Activated naive CD4-positive, alpha-beta T cell treated with anti-CD3 and anti-CD28 coated beads, Interleukin-2, amount 10 ng/mL, durations not matched to agents 7 days and 5 days (primary cell): Measurements from ENCODE around the gene IL10RB.

ENCODE experiments used
- CTCF ChIA-PET: fragments of 350-600 bp; sonication (Branson Sonifier 250); formaldehyde crosslinking; loops from one replicate; lab custom pipeline; 2021; ENCODE audit warnings: antibody characterized with exemption; lab: Charles Lee
- DNase-seq: peaks from one replicate; pipeline ENCODE4 v3.0.0-alpha.2; 2020
- H3K27ac Mint-ChIP-seq: one replicate; pipeline ENCODE4 v1.8.0; 2021; ENCODE audit warnings: mild to moderate bottlenecking, moderate library complexity, mixed read lengths
- H3K27me3 Mint-ChIP-seq: one replicate; pipeline ENCODE4 v1.8.0; 2021; ENCODE audit warnings: mild to moderate bottlenecking, mixed read lengths
- H3K36me3 Mint-ChIP-seq: one replicate; pipeline ENCODE4 v1.8.0; 2021; ENCODE audit warnings: mixed read lengths
- H3K4me1 Mint-ChIP-seq: one replicate; pipeline ENCODE4 v1.8.0; 2021; ENCODE audit warnings: mixed read lengths
- H3K4me3 Mint-ChIP-seq: one replicate; pipeline ENCODE4 v1.8.0; 2021; ENCODE audit warnings: mild to moderate bottlenecking, moderate library complexity, mixed read lengths
- H3K9me3 Mint-ChIP-seq: one replicate; pipeline ENCODE4 v1.8.0; 2021; ENCODE audit warnings: mixed read lengths

Gene IL10RB

GRCh38 chr21:33289199-33289819 is 23.1 kb downstream of the IL10RB start:
- no peak for DNase-seq
- Mint-ChIP-seq H3K9me3 (no peaks in the 10 kb centered on the region), H3K27me3 (no peaks in the 10 kb centered on the region), H3K27ac (no peak overlapping the region), H3K36me3 (peaks cover 59% of the 10 kb centered on the region), H3K4me1 (peaks cover 25% of the 10 kb centered on the region), H3K4me3 (no peak overlapping the region)
- CTCF ChIA-PET = no interaction called here

GRCh38 chr21:33290441-33290840 is 24.3 kb downstream of the IL10RB start:
- DNase-seq = no peak
- H3K27ac Mint-ChIP-seq = no peak overlapping the region
- CTCF ChIA-PET = no interaction called here
- no peaks in the 10 kb centered on the region for H3K27me3 Mint-ChIP-seq
- no peaks in the 10 kb centered on the region for H3K9me3 Mint-ChIP-seq
- H3K36me3 Mint-ChIP-seq = peaks cover 61% of the 10 kb centered on the region
- peaks cover 29% of the 10 kb centered on the region for H3K4me1 Mint-ChIP-seq
- H3K4me3 Mint-ChIP-seq = no peak overlapping the region

GRCh38 chr21:33291686-33292085 is 25.5 kb downstream of the IL10RB start:
- Mint-ChIP-seq H3K27me3 (no peaks in the 10 kb centered on the region), H3K27ac (peak overlapping the region; percentile 58), H3K36me3 (peaks cover 59% of the 10 kb centered on the region), H3K9me3 (no peaks in the 10 kb centered on the region), H3K4me3 (no peak overlapping the region), H3K4me1 (peaks cover 29% of the 10 kb centered on the region)
- no peak for DNase-seq
- CTCF ChIA-PET = no interaction called here

GRCh38 chr21:33292724-33293123 is 26.6 kb downstream of the IL10RB start:
- Mint-ChIP-seq H3K27ac (peak overlapping the region; percentile 58), H3K4me3 (no peak overlapping the region), H3K36me3 (peaks cover 58% of the 10 kb centered on the region), H3K27me3 (no peaks in the 10 kb centered on the region), H3K4me1 (peaks cover 34% of the 10 kb centered on the region), H3K9me3 (no peaks in the 10 kb centered on the region)
- CTCF ChIA-PET = no interaction called here
- no peak for DNase-seq

GRCh38 chr21:33293136-33293535 is 27.0 kb downstream of the IL10RB start:
- no peaks in the 10 kb centered on the region for H3K27me3 Mint-ChIP-seq
- H3K4me1 Mint-ChIP-seq = peaks cover 38% of the 10 kb centered on the region
- H3K4me3 Mint-ChIP-seq = no peak overlapping the region
- no peaks in the 10 kb centered on the region for H3K9me3 Mint-ChIP-seq
- H3K27ac Mint-ChIP-seq = peak overlapping the region; percentile 88
- peaks cover 58% of the 10 kb centered on the region for H3K36me3 Mint-ChIP-seq
- no peak for DNase-seq
- CTCF ChIA-PET = interaction anchor here (1.4 kb wide), 1 partner anchor 15 kb away, joined by 5 read pairs; no protein-coding TSS in a partner anchor

GRCh38 chr21:33293811-33294216 is 27.6 kb downstream of the IL10RB start:
- Mint-ChIP-seq H3K27me3 (no peaks in the 10 kb centered on the region), H3K27ac (peak overlapping the region; percentile 88), H3K36me3 (peaks cover 53% of the 10 kb centered on the region), H3K9me3 (no peaks in the 10 kb centered on the region), H3K4me3 (no peak overlapping the region), H3K4me1 (peaks cover 43% of the 10 kb centered on the region)
- DNase-seq = peak; percentile 37
- CTCF ChIA-PET = interaction anchor here (1.2 to 1.4 kb wide), 2 partner anchors 15 to 151 kb away, joined by 3 to 5 read pairs; no protein-coding TSS in a partner anchor

GRCh38 chr21:33296156-33296555 is 30.0 kb downstream of the IL10RB start:
- no peak overlapping the region for H3K27ac Mint-ChIP-seq
- CTCF ChIA-PET = interaction anchor here (0.6 kb wide), 1 partner anchor 1726 kb away, joined by 3 read pairs; no protein-coding TSS in a partner anchor
- DNase-seq = no peak
- H3K9me3 Mint-ChIP-seq = peaks cover 2% of the 10 kb centered on the region
- H3K4me1 Mint-ChIP-seq = peaks cover 65% of the 10 kb centered on the region
- H3K36me3 Mint-ChIP-seq = peaks cover 49% of the 10 kb centered on the region
- no peak overlapping the region for H3K4me3 Mint-ChIP-seq
- no peaks in the 10 kb centered on the region for H3K27me3 Mint-ChIP-seq

- DNase-seq = peak; percentile 72
- H3K4me3 Mint-ChIP-seq = peak overlapping the region; percentile 39
- CTCF ChIA-PET = interaction anchor here (1.6 to 2.1 kb wide), 3 partner anchors 10 to 102 kb away, joined by 5 to 6 read pairs (median 6); no protein-coding TSS in a partner anchor
- H3K4me1 Mint-ChIP-seq = peaks cover 51% of the 10 kb centered on the region
- no peaks in the 10 kb centered on the region for H3K27me3 Mint-ChIP-seq
- H3K9me3 Mint-ChIP-seq = peaks cover 2% of the 10 kb centered on the region
- peaks cover 29% of the 10 kb centered on the region for H3K36me3 Mint-ChIP-seq
- H3K27ac Mint-ChIP-seq = peak overlapping the region; percentile 86
These were observed 33.1 kb downstream of the IL10RB start for GRCh38 chr21:33299181-33299752.

- Mint-ChIP-seq H3K36me3 (peaks cover 22% of the 10 kb centered on the region), H3K9me3 (peaks cover 2% of the 10 kb centered on the region), H3K27ac (peak overlapping the region; percentile 84), H3K27me3 (no peaks in the 10 kb centered on the region), H3K4me3 (no peak overlapping the region), H3K4me1 (peaks cover 57% of the 10 kb centered on the region)
- CTCF ChIA-PET = interaction anchor here (1.6 kb wide), 1 partner anchor 8 kb away, joined by 6 read pairs; no protein-coding TSS in a partner anchor
- DNase-seq = no peak
These were observed 34.8 kb downstream of the IL10RB start for GRCh38 chr21:33300701-33301631.

GRCh38 chr21:33301632-33302002 is 35.5 kb downstream of the IL10RB start:
- H3K4me1 Mint-ChIP-seq = peaks cover 57% of the 10 kb centered on the region
- H3K36me3 Mint-ChIP-seq = peaks cover 15% of the 10 kb centered on the region
- CTCF ChIA-PET = no interaction called here
- no peak for DNase-seq
- no peak overlapping the region for H3K4me3 Mint-ChIP-seq
- H3K9me3 Mint-ChIP-seq = peaks cover 2% of the 10 kb centered on the region
- peak overlapping the region; percentile 84 for H3K27ac Mint-ChIP-seq
- no peaks in the 10 kb centered on the region for H3K27me3 Mint-ChIP-seq

GRCh38 chr21:33302055-33302454 is 35.9 kb downstream of the IL10RB start:
- DNase-seq = no peak
- Mint-ChIP-seq H3K27me3 (no peaks in the 10 kb centered on the region), H3K36me3 (peaks cover 13% of the 10 kb centered on the region), H3K9me3 (peaks cover 2% of the 10 kb centered on the region), H3K4me1 (peaks cover 57% of the 10 kb centered on the region), H3K27ac (no peak overlapping the region), H3K4me3 (no peak overlapping the region)
- CTCF ChIA-PET = no interaction called here

GRCh38 chr21:33302796-33303195 is 36.6 kb downstream of the IL10RB start:
- CTCF ChIA-PET = no interaction called here
- no peaks in the 10 kb centered on the region for H3K27me3 Mint-ChIP-seq

GRCh38 chr21:33305344-33305671 is 39.1 kb downstream of the IL10RB start:
- Mint-ChIP-seq H3K4me1 (peaks cover 39% of the 10 kb centered on the region), H3K9me3 (peaks cover 4% of the 10 kb centered on the region), H3K36me3 (no peaks in the 10 kb centered on the region), H3K27me3 (no peaks in the 10 kb centered on the region), H3K4me3 (no peak overlapping the region), H3K27ac (no peak overlapping the region)
- CTCF ChIA-PET = no interaction called here
- DNase-seq = no peak

More at GRCh38 chr21:33302796-33303195, 36.6 kb downstream of the IL10RB start:
- DNase-seq = no peak
- H3K9me3 Mint-ChIP-seq = peaks cover 2% of the 10 kb centered on the region
- H3K27ac Mint-ChIP-seq = no peak overlapping the region
- H3K4me3 Mint-ChIP-seq = no peak overlapping the region
- peaks cover 51% of the 10 kb centered on the region for H3K4me1 Mint-ChIP-seq
- H3K36me3 Mint-ChIP-seq = peaks cover 8% of the 10 kb centered on the region

GRCh38 chr21:33305938-33306337 is 39.8 kb downstream of the IL10RB start:
- H3K9me3 Mint-ChIP-seq = peaks cover 4% of the 10 kb centered on the region
- no peak overlapping the region for H3K4me3 Mint-ChIP-seq
- peaks cover 33% of the 10 kb centered on the region for H3K4me1 Mint-ChIP-seq
- no peak overlapping the region for H3K27ac Mint-ChIP-seq
- no peaks in the 10 kb centered on the region for H3K36me3 Mint-ChIP-seq
- CTCF ChIA-PET = no interaction called here
- DNase-seq = no peak
- H3K27me3 Mint-ChIP-seq = no peaks in the 10 kb centered on the region
